GM23338 (cell line): ENCODE measurements around the gene DLG2.

Experiments used
- CTCF ChIP-seq, 2 experiments: fragments of 200-600 bp in 1 of 2; sonication (generic) in 1 of 2; conservative IDR thresholded peaks; 2 replicates each; pipeline versions ENCODE4 v1.5.1 to v1.6.1; 2016 to 2017; ENCODE audit warnings: antibody characterized with exemption in 2 of 2, low read depth in 2 of 2, mild to moderate bottlenecking in 2 of 2, moderate library complexity in 1 of 2
- JUNB ChIP-seq: IDR thresholded peaks from one replicate; pipeline ENCODE4 v1.6.1; 2016; ENCODE audit warnings: antibody characterized with exemption; ENCODE audit not compliant: unreplicated experiment
- NANOG ChIP-seq: IDR thresholded peaks from 2 replicates; pipeline ENCODE4 v1.6.1; 2016; ENCODE audit warnings: antibody characterized with exemption, borderline replicate concordance
- REST ChIP-seq: IDR thresholded peaks from one replicate; pipeline ENCODE4 v1.6.1; 2018; ENCODE audit warnings: antibody characterized with exemption; ENCODE audit not compliant: unreplicated experiment

DNA sequence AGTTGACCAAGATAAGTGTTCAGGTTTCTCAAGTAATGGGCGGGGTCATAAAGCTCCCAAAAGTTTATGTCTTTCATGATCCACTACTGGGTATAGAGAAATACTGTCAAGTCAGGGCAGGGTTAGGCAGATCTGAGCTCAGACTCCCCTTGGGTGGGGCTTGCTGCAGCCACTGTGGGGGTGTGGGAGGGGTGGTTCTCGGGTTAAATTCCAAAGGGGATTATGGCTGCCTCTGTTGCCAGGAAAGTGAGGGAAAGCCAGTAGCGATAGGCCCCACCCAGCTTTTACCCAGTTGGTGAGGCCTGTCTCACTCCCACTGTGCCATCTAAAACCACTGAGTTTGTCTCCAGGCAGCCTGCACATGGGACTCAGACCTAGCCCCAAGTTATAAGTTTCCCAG lies 37.8 kb downstream of the DLG2 start:
- TF ChIP-seq NANOG (no peak), CTCF (conservative IDR thresholded peaks at IDR 0.05; ENCODE audit: low read depth in 2 of 2) (no peak), JUNB (no peak), REST (no peak)
